PC-9 (cell line): ENCODE results near the gene CADM2. TPM values are rescaled to one million over a fixed set of nuclear protein-coding genes. Genes with fewer than 3 reads are reported as not detected.

Experiments used
- BruUV-seq: library from RNA; stranded (reverse); fragments of 400-500 nt; replicated peaks from 2 replicates; lab custom pipeline; 2021; lab: Mats Ljungman, UMichigan
- CTCF ChIA-PET: fragments of 300-600 bp; sonication (Branson Sonifier 250); formaldehyde crosslinking; loops from one replicate; lab custom pipeline; 2022; ENCODE audit warnings: antibody characterized with exemption; lab: Charles Lee
- POLR2A ChIA-PET: fragments of 300-600 bp; sonication (Branson Sonifier 250); formaldehyde crosslinking; loops from one replicate; lab custom pipeline; 2022; ENCODE audit warnings: antibody characterized with exemption; ENCODE audit not compliant: unreplicated experiment; lab: Charles Lee
- DNase-seq, 2 experiments: peaks; one replicate each; pipeline versions ENCODE4 v3.0.0 to v3.0.0-alpha.2; 2015 to 2022; ENCODE audit warnings: mixed read lengths in 1 of 2
- H2AFZ ChIP-seq: fragments of 200-600 bp; sonication (generic); 2 replicates; pipeline ENCODE4 v1.8.1; 2017; ENCODE audit warnings: antibody characterized with exemption
- H3F3A ChIP-seq: fragments of 200-600 bp; sonication (generic); 2 replicates; pipeline ENCODE4 v1.8.1; 2017; ENCODE audit warnings: antibody characterized with exemption, mild to moderate bottlenecking, low read depth; ENCODE audit not compliant: insufficient read depth
- H3K27ac ChIP-seq: fragments of 200-600 bp; sonication (generic); 2 replicates; pipeline ENCODE4 v1.6.1; 2016; ENCODE audit warnings: mixed run types
- H3K27me3 ChIP-seq: fragments of 200-600 bp; sonication (generic); 2 replicates; pipeline ENCODE4 v1.6.1; 2016; ENCODE audit warnings: low read depth, mixed run types; ENCODE audit not compliant: insufficient read depth
- H3K36me3 ChIP-seq: fragments of 200-600 bp; sonication (generic); 2 replicates; pipeline ENCODE4 v1.6.1; 2016; ENCODE audit warnings: low read depth, mixed run types
- H3K4me1 ChIP-seq: fragments of 200-600 bp; sonication (generic); replicated peaks from 2 replicates; pipeline ENCODE4 v1.6.1; 2016; ENCODE audit warnings: mixed run types; ENCODE audit not compliant: insufficient read depth
- H3K4me2 ChIP-seq: fragments of 200-600 bp; sonication (generic); 2 replicates; pipeline ENCODE4 v1.6.1; 2017; ENCODE audit warnings: mixed run types
- H3K4me3 ChIP-seq: fragments of 200-600 bp; sonication (generic); 2 replicates; pipeline ENCODE4 v1.6.1; 2016; ENCODE audit warnings: mixed run types
- H3K79me2 ChIP-seq: fragments of 200-600 bp; sonication (generic); 2 replicates; pipeline ENCODE4 v1.6.1; 2017; ENCODE audit warnings: low read depth, mixed run types
- H3K9me2 ChIP-seq: fragments of 200-600 bp; sonication (generic); 2 replicates; pipeline ENCODE4 v1.8.1; 2017; ENCODE audit warnings: mild to moderate bottlenecking; ENCODE audit not compliant: insufficient read depth
- H3K9me3 ChIP-seq: fragments of 200-600 bp; sonication (generic); 2 replicates; pipeline ENCODE4 v1.8.1; 2016; ENCODE audit warnings: low read depth; ENCODE audit not compliant: insufficient read depth
- H4K20me1 ChIP-seq: fragments of 200-600 bp; sonication (generic); 2 replicates; pipeline ENCODE4 v1.8.1; 2017; ENCODE audit not compliant: insufficient read depth
- CTCF ChIP-seq: fragments of 200-600 bp; sonication (generic); conservative IDR thresholded peaks from 2 replicates; pipeline ENCODE4 v1.6.1; 2017; ENCODE audit warnings: mixed run types, antibody characterized with exemption, mild to moderate bottlenecking, moderate library complexity
- EZH2 ChIP-seq: fragments of 200-600 bp; sonication (generic); IDR thresholded peaks from 2 replicates; pipeline ENCODE4 v1.8.0; 2017; ENCODE audit warnings: antibody characterized with exemption, low read depth
- intact Hi-C: fragments of 100-400 bp; cut with micrococcal nuclease; formaldehyde crosslinking; loops from one replicate; pipeline ENCODE4 v1.10.0; 2022; ENCODE audit not compliant: unreplicated experiment
- total RNA-seq: library from RNA; stranded (reverse); gene quantifications from 2 replicates; pipeline ENCODE4 v1.2.3, GENCODE V29; 2021

CADM2 gene
- total RNA-seq, 1 experiment from 2014 or later, result 0.59 TPM

- CTCF ChIA-PET, result interaction anchor here (0.6 kb wide), 1 partner anchor 555 kb away, joined by 3 read pairs; no protein-coding TSS in a partner anchor
- no TSS peak for BruUV-seq
- H2AFZ ChIP-seq, result no peak overlapping the region
These were observed 615.4 kb downstream of the CADM2 start for GRCh38 chr3:85574006-85574705.

GRCh38 chr3:85576091-85576690, 617.4 kb downstream of the CADM2 start:
- POLR2A ChIA-PET, result no interaction called here
- no peak overlapping the region for H3K4me3 ChIP-seq

More at GRCh38 chr3:85574006-85574705, 615.4 kb downstream of the CADM2 start:
- H3K36me3 ChIP-seq, result no peaks in the 10 kb centered on the region
- TF ChIP-seq EZH2 (no peak), CTCF (no peak)
- no peaks in the 10 kb centered on the region for H3K27me3 ChIP-seq
- no peaks in the 10 kb centered on the region for H3K9me2 ChIP-seq
- POLR2A ChIA-PET, result no interaction called here
- no peak overlapping the region for H3K27ac ChIP-seq
- H3F3A ChIP-seq, result no peaks in the 10 kb centered on the region
- H4K20me1 ChIP-seq, result no peaks in the 10 kb centered on the region
- H3K79me2 ChIP-seq, result no peaks in the 10 kb centered on the region
- no peak overlapping the region for H3K4me3 ChIP-seq
- H3K9me3 ChIP-seq, result no peaks in the 10 kb centered on the region
- H3K4me1 ChIP-seq, result no peaks in the 10 kb centered on the region
- no peak for DNase-seq
- H3K4me2 ChIP-seq, result no peak overlapping the region
- intact Hi-C loops, result loop anchor here (10.0 kb wide), 2 partner anchors 209 to 1029 kb away; no protein-coding TSS in a partner anchor

More at GRCh38 chr3:85576091-85576690, 617.4 kb downstream of the CADM2 start:
- intact Hi-C loops, result loop anchor here (10.0 kb wide), 2 partner anchors 211 to 1031 kb away; no protein-coding TSS in a partner anchor
- TF ChIP-seq CTCF (peak; percentile 88), EZH2 (no peak)
- no peaks in the 10 kb centered on the region for H4K20me1 ChIP-seq
- H3K9me3 ChIP-seq, result no peaks in the 10 kb centered on the region
- no peaks in the 10 kb centered on the region; the same call in 1 of the 2 replicates for H3F3A ChIP-seq
- H3K27ac ChIP-seq, result no peak overlapping the region
- H3K4me1 ChIP-seq, result no peaks in the 10 kb centered on the region
- peak in 1 of 2 experiments; percentile 47 for DNase-seq
- no peaks in the 10 kb centered on the region for H3K36me3 ChIP-seq
- H3K27me3 ChIP-seq, result no peaks in the 10 kb centered on the region
- no peaks in the 10 kb centered on the region for H3K9me2 ChIP-seq
- no peak overlapping the region for H2AFZ ChIP-seq
- no peaks in the 10 kb centered on the region for H3K79me2 ChIP-seq
- CTCF ChIA-PET, result no interaction called here
- BruUV-seq, result no TSS peak
- H3K4me2 ChIP-seq, result no peak overlapping the region
